DOHH2 (cell line): ENCODE data around the gene GAS2L3.

Source experiments
- H3F3A ChIP-seq: fragments of 200-600 bp; sonication (generic), shearing (Covaris generic); 2 replicates; pipeline ENCODE4 v1.6.0; 2016; ENCODE audit warnings: antibody characterized with exemption, mild to moderate bottlenecking; ENCODE audit not compliant: control insufficient read depth, insufficient read depth
- H3K27ac ChIP-seq: fragments of 200-600 bp; sonication (generic); 2 replicates; pipeline ENCODE4 v1.5.1; 2014; ENCODE audit warnings: low read depth, mild to moderate bottlenecking, low read length, moderate library complexity
- H3K27me3 ChIP-seq: fragments of 200-600 bp; sonication (generic); 2 replicates; pipeline ENCODE4 v1.6.1; 2014; ENCODE audit warnings: mild to moderate bottlenecking, low read length, mixed read lengths; ENCODE audit not compliant: control insufficient read depth
- H3K36me3 ChIP-seq: fragments of 200-600 bp; sonication (generic); 2 replicates; pipeline ENCODE4 v1.6.1; 2014; ENCODE audit warnings: mild to moderate bottlenecking, low read length, moderate library complexity, mixed read lengths; ENCODE audit not compliant: control insufficient read depth
- H3K4me1 ChIP-seq: fragments of 200-600 bp; sonication (generic); 2 replicates; pipeline ENCODE4 v1.6.1; 2014; ENCODE audit warnings: mild to moderate bottlenecking, low read length, mixed read lengths; ENCODE audit not compliant: control insufficient read depth
- H3K4me2 ChIP-seq: fragments of 200-600 bp; sonication (generic); 2 replicates; pipeline ENCODE4 v1.6.0; 2014; ENCODE audit warnings: mild to moderate bottlenecking, low read length, moderate library complexity
- H3K4me3 ChIP-seq: fragments of 200-600 bp; sonication (generic); 2 replicates; pipeline ENCODE4 v1.5.1; 2014; ENCODE audit warnings: mild to moderate bottlenecking, low read length, mixed read lengths
- H3K79me2 ChIP-seq: fragments of 200-600 bp; sonication (generic); 2 replicates; pipeline ENCODE4 v1.6.1; 2014; ENCODE audit warnings: mild to moderate bottlenecking, low read length, mixed read lengths; ENCODE audit not compliant: control insufficient read depth
- H3K9me2 ChIP-seq: fragments of 200-600 bp; sonication (generic); replicated peaks from 2 replicates; pipeline ENCODE4 v1.6.1; 2014; ENCODE audit warnings: mild to moderate bottlenecking, low read length, mixed read lengths; ENCODE audit not compliant: control insufficient read depth
- H3K9me3 ChIP-seq: fragments of 200-600 bp; sonication (generic); 2 replicates; pipeline ENCODE4 v1.6.1; 2014; ENCODE audit warnings: antibody characterized with exemption, low read length, mixed read lengths; ENCODE audit not compliant: control insufficient read depth, insufficient read depth
- H4K20me1 ChIP-seq: fragments of 200-600 bp; sonication (generic); 2 replicates; pipeline ENCODE4 v1.6.0; 2014; ENCODE audit warnings: low read depth, mild to moderate bottlenecking, antibody characterized with exemption, low read length, moderate library complexity; ENCODE audit not compliant: control insufficient read depth, insufficient read depth
- CTCF ChIP-seq: fragments of 200-600 bp; sonication (generic); IDR thresholded peaks from one replicate; pipeline ENCODE4 v1.5.1; 2014; ENCODE audit warnings: antibody characterized with exemption, mild to moderate bottlenecking, low read depth, low read length; ENCODE audit not compliant: poor library complexity, severe bottlenecking
- EZH2phosphoT487 ChIP-seq: fragments of 200-600 bp; sonication (generic); IDR thresholded peaks from 2 replicates; pipeline ENCODE4 v1.6.1; 2017; ENCODE audit warnings: borderline replicate concordance, mild to moderate bottlenecking, antibody characterized with exemption, low read length, moderate library complexity, mixed read lengths

GAS2L3 gene

GRCh38 chr12:100666588-100666987, 93.1 kb downstream of the GAS2L3 start:
- no peaks in the 10 kb centered on the region for H4K20me1 ChIP-seq
- H3K4me1 ChIP-seq: no peaks in the 10 kb centered on the region
- TF ChIP-seq EZH2phosphoT487 (no peak), CTCF (no peak)
- no peaks in the 10 kb centered on the region for H3F3A ChIP-seq
- H3K4me3 ChIP-seq: no peak overlapping the region
- no peak overlapping the region for H3K27ac ChIP-seq
- no peaks in the 10 kb centered on the region for H3K9me3 ChIP-seq
- no peaks in the 10 kb centered on the region for H3K9me2 ChIP-seq
- H3K36me3 ChIP-seq: no peaks in the 10 kb centered on the region
- no peak overlapping the region for H3K4me2 ChIP-seq
- no peaks in the 10 kb centered on the region for H3K27me3 ChIP-seq
- no peaks in the 10 kb centered on the region for H3K79me2 ChIP-seq

- no peaks in the 10 kb centered on the region for H3K9me2 ChIP-seq
- TF ChIP-seq CTCF (peak; percentile 98), EZH2phosphoT487 (no peak)
- H3K79me2 ChIP-seq: no peaks in the 10 kb centered on the region
- H3K27ac ChIP-seq: no peak overlapping the region
- H3K9me3 ChIP-seq: no peaks in the 10 kb centered on the region
- no peak overlapping the region for H3K4me3 ChIP-seq
- no peaks in the 10 kb centered on the region for H3F3A ChIP-seq
- no peak overlapping the region for H3K4me2 ChIP-seq
- no peaks in the 10 kb centered on the region for H3K36me3 ChIP-seq
- H4K20me1 ChIP-seq: no peaks in the 10 kb centered on the region
- H3K27me3 ChIP-seq: no peaks in the 10 kb centered on the region
- H3K4me1 ChIP-seq: no peaks in the 10 kb centered on the region
These were observed 95.6 kb downstream of the GAS2L3 start for GRCh38 chr12:100668945-100669536.

- Histone ChIP-seq H3K9me2 (no peaks in the 10 kb centered on the region), H3K9me3 (no peaks in the 10 kb centered on the region), H3K4me3 (no peak overlapping the region), H3F3A (no peaks in the 10 kb centered on the region), H4K20me1 (no peaks in the 10 kb centered on the region), H3K79me2 (no peaks in the 10 kb centered on the region), H3K27me3 (no peaks in the 10 kb centered on the region), H3K36me3 (no peaks in the 10 kb centered on the region), H3K4me2 (no peak overlapping the region), H3K27ac (no peak overlapping the region), H3K4me1 (no peaks in the 10 kb centered on the region)
- TF ChIP-seq EZH2phosphoT487: no peak
- no peak for TF ChIP-seq CTCF
These were observed 96.4 kb downstream of the GAS2L3 start for GRCh38 chr12:100669922-100670321.
